ENCODE data around the gene CNTD1. TPM values are rescaled to one million over a fixed set of nuclear protein-coding genes. Genes with fewer than 3 reads are reported as not detected.

Gene CNTD1
- total RNA-seq, 2 experiments from 2014 or later: 0.45 TPM; not detected in 1

DNA sequence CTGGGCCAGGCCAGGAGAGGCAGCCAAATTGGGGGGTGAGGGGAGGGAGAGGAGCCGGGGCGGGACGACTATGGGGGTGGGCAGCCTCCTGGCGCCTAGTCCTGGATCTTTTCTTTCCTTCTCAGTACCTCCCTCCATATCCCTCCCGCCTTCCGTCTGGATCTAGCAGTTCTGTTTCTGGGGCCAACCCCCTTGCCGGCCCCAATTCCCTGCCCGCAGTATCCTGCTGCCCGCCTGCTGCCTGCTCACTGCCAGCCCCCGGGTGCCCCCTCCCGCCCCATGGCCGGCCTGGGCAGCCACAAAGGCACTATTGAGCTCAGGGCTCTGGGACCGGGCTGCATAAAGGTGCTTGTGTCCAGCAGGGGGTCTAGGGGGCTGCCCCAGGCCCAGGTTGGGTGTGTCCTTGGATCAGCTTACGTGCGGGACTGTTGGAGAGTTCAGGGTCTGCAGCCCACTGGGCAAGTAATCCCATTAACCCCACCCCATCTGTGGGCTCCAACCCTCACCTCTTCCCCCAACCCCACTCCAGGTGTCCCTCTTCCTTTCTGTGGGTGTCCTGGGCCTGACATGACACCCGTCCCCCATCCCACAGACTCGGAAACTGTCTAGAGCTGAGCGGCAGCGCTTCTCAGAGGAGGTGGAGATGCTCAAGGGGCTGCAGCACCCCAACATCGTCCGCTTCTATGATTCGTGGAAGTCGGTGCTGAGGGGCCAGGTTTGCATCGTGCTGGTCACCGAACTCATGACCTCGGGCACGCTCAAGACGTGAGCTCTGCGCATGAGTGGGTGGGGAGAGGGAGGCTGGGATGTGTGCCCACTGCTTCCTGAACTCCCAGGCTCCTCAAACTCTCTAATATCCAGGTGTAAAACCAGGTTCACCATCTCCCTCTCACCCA, 16.2 kb upstream of the CNTD1 start:
- H3K4me3 Mint-ChIP-seq: no peak overlapping the region
- no peaks in the 10 kb centered on the region for H3K9me3 Mint-ChIP-seq
- POLR2A ChIA-PET: interaction anchor here (1.4 kb wide), 1 partner anchor 9 kb away, joined by 3 read pairs; the partner anchor contains the start of gene VPS25
- peaks cover 16% of the 10 kb centered on the region for H3K4me1 Mint-ChIP-seq
- ATAC-seq (ENCODE audit: low read depth) (no peak), DNase-seq (no peak)
- H3K27me3 Mint-ChIP-seq: peaks cover 66% of the 10 kb centered on the region
- H3K27ac Mint-ChIP-seq: no peak overlapping the region
- H3K36me3 Mint-ChIP-seq: peaks cover 15% of the 10 kb centered on the region

DNA sequence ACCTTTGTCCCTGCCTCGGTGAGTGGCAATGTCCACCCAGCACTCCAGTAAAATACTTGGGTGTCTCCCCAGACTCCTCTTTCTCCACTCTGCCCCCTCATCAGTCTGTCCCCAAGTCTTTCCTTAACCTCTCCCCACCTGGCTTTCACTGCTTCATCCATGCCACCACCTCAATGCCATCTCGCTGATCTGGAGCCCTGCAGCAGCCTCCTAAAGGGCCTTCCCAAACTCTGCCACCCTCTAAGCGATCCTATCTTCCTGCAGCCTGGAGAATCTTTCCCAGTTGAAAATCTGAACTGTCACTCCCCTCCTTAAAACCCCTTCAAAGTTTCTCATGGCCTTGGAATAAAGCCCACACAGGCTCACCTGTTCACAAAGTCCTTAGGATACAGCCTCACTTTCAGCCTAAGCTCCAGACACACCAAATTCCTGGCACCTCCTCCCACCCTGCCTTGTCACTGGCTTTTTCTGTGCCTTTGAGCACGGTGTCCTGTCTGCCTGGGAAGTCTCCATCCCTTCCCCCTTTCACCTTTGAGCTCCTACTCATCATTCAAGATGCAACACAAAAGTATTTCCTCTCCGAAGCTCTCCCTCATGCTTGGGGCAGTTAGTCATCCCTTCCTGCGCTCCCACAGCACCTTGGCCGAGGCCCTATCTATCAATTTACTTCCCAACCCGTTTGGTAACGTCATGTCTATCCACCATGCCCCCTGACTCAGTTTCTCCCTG, 15.4 kb upstream of the CNTD1 start:
- Mint-ChIP-seq H3K27me3 (peaks cover 72% of the 10 kb centered on the region), H3K9me3 (no peaks in the 10 kb centered on the region), H3K36me3 (peaks cover 15% of the 10 kb centered on the region), H3K27ac (no peak overlapping the region), H3K4me3 (no peak overlapping the region), H3K4me1 (peaks cover 16% of the 10 kb centered on the region)
- ATAC-seq (ENCODE audit: low read depth) (no peak), DNase-seq (no peak)
- POLR2A ChIA-PET: interaction anchor here (1.4 kb wide), 1 partner anchor 10 kb away, joined by 3 read pairs; the partner anchor contains the start of gene VPS25

GRCh38 chr17:42783791-42784138, 14.9 kb upstream of the CNTD1 start:
- DNase-seq: no peak
- no peak for ATAC-seq (ENCODE audit: low read depth)
- H3K4me1 Mint-ChIP-seq: peaks cover 16% of the 10 kb centered on the region
- no peaks in the 10 kb centered on the region for H3K9me3 Mint-ChIP-seq
- POLR2A ChIA-PET: interaction anchor here (1.4 kb wide), 1 partner anchor 10 kb away, joined by 3 read pairs; the partner anchor contains the start of gene VPS25
- no peak overlapping the region for H3K27ac Mint-ChIP-seq
- peaks cover 13% of the 10 kb centered on the region for H3K36me3 Mint-ChIP-seq
- H3K27me3 Mint-ChIP-seq: peaks cover 72% of the 10 kb centered on the region
- H3K4me3 Mint-ChIP-seq: no peak overlapping the region

- Mint-ChIP-seq H3K27me3 (peaks cover 70% of the 10 kb centered on the region), H3K4me1 (peaks cover 16% of the 10 kb centered on the region), H3K27ac (no peak overlapping the region), H3K36me3 (peaks cover 7% of the 10 kb centered on the region), H3K4me3 (no peak overlapping the region), H3K9me3 (no peaks in the 10 kb centered on the region)
- DNase-seq (no peak), ATAC-seq (ENCODE audit: low read depth) (no peak)
- POLR2A ChIA-PET: no interaction called here
Measured at GRCh38 chr17:42784409-42784808, 14.3 kb upstream of the CNTD1 start.

GRCh38 chr17:42784811-42785592, 13.7 kb upstream of the CNTD1 start:
- peaks cover 2% of the 10 kb centered on the region for H3K36me3 Mint-ChIP-seq
- no peak overlapping the region for H3K27ac Mint-ChIP-seq
- DNase-seq (no peak), ATAC-seq (ENCODE audit: low read depth) (no peak)
- peaks cover 66% of the 10 kb centered on the region for H3K27me3 Mint-ChIP-seq
- H3K4me1 Mint-ChIP-seq: peaks cover 14% of the 10 kb centered on the region
- no peaks in the 10 kb centered on the region for H3K9me3 Mint-ChIP-seq
- H3K4me3 Mint-ChIP-seq: no peak overlapping the region
- POLR2A ChIA-PET: interaction anchor here (0.7 to 1.1 kb wide), 2 partner anchors 39 to 237 kb away, joined by 3 read pairs; partner anchors contain the start of gene BECN1

DNA sequence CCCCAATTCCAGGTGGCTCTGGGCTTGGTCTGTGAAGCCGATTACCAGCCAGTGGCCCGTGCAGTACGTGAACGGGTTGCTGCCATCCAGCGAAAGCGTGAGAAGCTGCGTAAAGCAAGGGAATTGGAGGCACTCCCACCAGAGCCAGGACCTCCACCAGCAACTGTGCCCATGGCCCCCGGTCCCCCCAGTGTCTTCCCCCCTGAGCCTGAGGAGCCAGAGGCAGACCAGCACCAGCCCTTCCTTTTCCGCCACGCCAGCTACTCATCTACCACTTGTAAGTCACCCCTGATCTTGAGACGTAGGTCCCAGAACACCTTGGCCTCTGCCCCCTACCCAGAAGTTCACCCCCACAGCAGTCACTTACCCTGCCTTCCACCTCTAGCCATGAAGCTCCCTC, 11.4 kb upstream of the CNTD1 start:
- Mint-ChIP-seq H3K27me3 (peaks cover 59% of the 10 kb centered on the region), H3K27ac (no peak overlapping the region), H3K4me3 (no peak overlapping the region), H3K36me3 (peaks cover 2% of the 10 kb centered on the region), H3K9me3 (no peaks in the 10 kb centered on the region), H3K4me1 (peaks cover 14% of the 10 kb centered on the region)
- ATAC-seq (ENCODE audit: low read depth): no peak
- no peak for DNase-seq
- POLR2A ChIA-PET: interaction anchor here (0.5 to 1.9 kb wide), 3 partner anchors 11 to 141 kb away, joined by 3 to 6 read pairs (median 6); partner anchors contain the start of genes COA3 and VPS25

DNA sequence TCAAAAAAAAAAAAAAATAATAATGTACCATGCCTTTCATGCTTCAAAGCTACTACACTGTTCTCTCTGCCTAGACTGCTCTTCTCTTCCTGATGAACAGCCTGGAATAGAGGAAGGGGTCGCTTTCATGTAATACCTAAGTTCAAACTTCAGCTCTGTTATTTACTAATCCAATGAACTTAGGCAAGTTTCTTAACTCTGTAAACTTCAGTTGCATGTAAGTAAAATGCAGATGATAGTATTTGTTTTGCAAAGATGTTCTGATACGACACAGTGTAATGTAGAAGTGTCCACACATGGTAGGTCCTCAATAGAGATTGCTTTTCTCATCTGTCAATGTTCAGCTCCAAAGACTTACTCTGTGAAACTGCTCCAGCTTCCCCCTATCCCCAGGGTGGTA, 6.7 kb upstream of the CNTD1 start:
- Mint-ChIP-seq H3K36me3 (peaks cover 1% of the 10 kb centered on the region), H3K27me3 (peaks cover 14% of the 10 kb centered on the region)
- DNase-seq: no peak

DNA sequence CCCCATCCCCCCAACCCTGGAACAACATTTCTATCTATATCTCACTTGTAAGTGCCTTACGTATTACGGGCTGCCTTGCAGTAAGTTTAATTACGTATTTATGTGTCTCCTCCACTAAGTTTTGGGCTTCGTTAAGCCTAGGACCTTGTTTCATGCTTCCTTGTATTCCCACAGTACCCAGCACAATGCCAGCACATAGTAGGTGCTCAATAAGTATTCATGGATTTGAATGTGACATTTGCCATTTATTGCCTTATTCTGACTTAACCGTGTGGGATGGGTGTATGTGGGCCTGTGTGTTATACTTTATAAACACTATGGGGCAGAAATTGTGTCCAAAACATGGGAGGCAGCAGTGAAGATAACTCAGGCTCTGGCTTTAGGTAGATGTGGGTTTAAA, 6.1 kb upstream of the CNTD1 start:
- POLR2A ChIA-PET: no interaction called here
- H3K4me1 Mint-ChIP-seq: peaks cover 3% of the 10 kb centered on the region

More for the DNA sequence above, 6.7 kb upstream of the CNTD1 start:
- POLR2A ChIA-PET: no interaction called here
- H3K9me3 Mint-ChIP-seq: no peaks in the 10 kb centered on the region
- H3K4me1 Mint-ChIP-seq: peaks cover 2% of the 10 kb centered on the region
- no peak overlapping the region for H3K4me3 Mint-ChIP-seq
- H3K27ac Mint-ChIP-seq: no peak overlapping the region
- no peak for ATAC-seq (ENCODE audit: low read depth)

GRCh38 chr17:42795061-42795460, 3.6 kb upstream of the CNTD1 start:
- peaks cover 10% of the 10 kb centered on the region for H3K4me1 Mint-ChIP-seq
- H3K36me3 Mint-ChIP-seq: peaks cover 1% of the 10 kb centered on the region
- peaks cover 2% of the 10 kb centered on the region for H3K9me3 Mint-ChIP-seq
- H3K27ac Mint-ChIP-seq: no peak overlapping the region
- no peak overlapping the region for H3K4me3 Mint-ChIP-seq
- H3K27me3 Mint-ChIP-seq: peaks cover 7% of the 10 kb centered on the region
- POLR2A ChIA-PET: interaction anchor here (1.2 kb wide), 2 partner anchors 22 to 27 kb away, joined by 3 to 4 read pairs; partner anchors contain the start of gene VPS25
- no peak for DNase-seq
- ATAC-seq (ENCODE audit: low read depth): no peak

More for the DNA sequence above, 6.1 kb upstream of the CNTD1 start:
- no peak overlapping the region for H3K4me3 Mint-ChIP-seq
- ATAC-seq (ENCODE audit: low read depth): no peak
- H3K27ac Mint-ChIP-seq: no peak overlapping the region
- H3K36me3 Mint-ChIP-seq: peaks cover 1% of the 10 kb centered on the region
- no peaks in the 10 kb centered on the region for H3K9me3 Mint-ChIP-seq
- no peak for DNase-seq
- peaks cover 11% of the 10 kb centered on the region for H3K27me3 Mint-ChIP-seq

DNA sequence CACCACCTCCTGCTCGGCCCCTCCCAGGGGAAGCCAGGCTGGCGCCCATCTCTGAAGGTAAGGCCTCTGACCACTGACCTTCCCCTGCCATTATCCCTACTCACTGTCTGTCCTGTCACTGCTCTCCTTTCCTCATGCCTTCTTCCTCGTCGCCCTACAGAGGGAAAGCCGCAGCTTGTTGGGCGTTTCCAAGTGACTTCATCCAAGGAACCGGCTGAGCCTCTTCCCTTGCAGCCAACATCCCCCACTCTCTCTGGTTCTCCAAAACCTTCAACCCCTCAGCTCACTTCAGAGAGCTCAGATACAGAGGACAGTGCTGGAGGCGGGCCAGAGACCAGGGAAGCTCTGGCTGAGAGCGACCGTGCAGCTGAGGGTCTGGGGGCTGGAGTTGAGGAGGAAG, 3.2 kb upstream of the CNTD1 start:
- DNase-seq: no peak
- Mint-ChIP-seq H3K4me3 (no peak overlapping the region), H3K9me3 (peaks cover 2% of the 10 kb centered on the region), H3K27ac (no peak overlapping the region), H3K36me3 (peaks cover 2% of the 10 kb centered on the region), H3K4me1 (peaks cover 10% of the 10 kb centered on the region), H3K27me3 (peaks cover 5% of the 10 kb centered on the region)
- ATAC-seq (ENCODE audit: low read depth): no peak
- POLR2A ChIA-PET: interaction anchor here (1.2 kb wide), 2 partner anchors 22 to 26 kb away, joined by 3 to 4 read pairs; partner anchors contain the start of gene VPS25

GRCh38 chr17:42796066-42796758, 2.4 kb upstream of the CNTD1 start:
- H3K27me3 Mint-ChIP-seq: peaks cover 3% of the 10 kb centered on the region
- peaks cover 10% of the 10 kb centered on the region for H3K4me1 Mint-ChIP-seq
- peaks cover 2% of the 10 kb centered on the region for H3K9me3 Mint-ChIP-seq
- no peak for ATAC-seq (ENCODE audit: low read depth)
- H3K27ac Mint-ChIP-seq: no peak overlapping the region
- POLR2A ChIA-PET: interaction anchor here (0.9 to 3.0 kb wide), 3 partner anchors 19 to 23 kb away, joined by 3 to 19 read pairs (median 4); partner anchors contain the start of gene VPS25
- no peak overlapping the region for H3K4me3 Mint-ChIP-seq
- no peak for DNase-seq
- peaks cover 3% of the 10 kb centered on the region for H3K36me3 Mint-ChIP-seq

All from activated naive CD8-positive, alpha-beta T cell treated with anti-CD3 and anti-CD28 coated beads, Interleukin-2, amount 10 ng/mL, durations not matched to agents 7 days and 5 days (primary cell).